Measurements from ENCODE around the gene TNPO1. TPM values are rescaled to one million over a fixed set of nuclear protein-coding genes. Genes with fewer than 3 reads are reported as not detected.

Gene TNPO1
- total RNA-seq, 1 donor, result 412 TPM

- H3K4me3 ChIP-seq (ENCODE audit: low read depth, low read length), result peak overlapping the region; percentile 88
- TF ChIP-seq CTCF (IDR thresholded peaks at IDR 0.05; ENCODE audit: insufficient read depth, low read depth, low read length), result no peak
Observed at GRCh38 chr5:72817076-72817481, 618 bp downstream of the TNPO1 start.

DNA sequence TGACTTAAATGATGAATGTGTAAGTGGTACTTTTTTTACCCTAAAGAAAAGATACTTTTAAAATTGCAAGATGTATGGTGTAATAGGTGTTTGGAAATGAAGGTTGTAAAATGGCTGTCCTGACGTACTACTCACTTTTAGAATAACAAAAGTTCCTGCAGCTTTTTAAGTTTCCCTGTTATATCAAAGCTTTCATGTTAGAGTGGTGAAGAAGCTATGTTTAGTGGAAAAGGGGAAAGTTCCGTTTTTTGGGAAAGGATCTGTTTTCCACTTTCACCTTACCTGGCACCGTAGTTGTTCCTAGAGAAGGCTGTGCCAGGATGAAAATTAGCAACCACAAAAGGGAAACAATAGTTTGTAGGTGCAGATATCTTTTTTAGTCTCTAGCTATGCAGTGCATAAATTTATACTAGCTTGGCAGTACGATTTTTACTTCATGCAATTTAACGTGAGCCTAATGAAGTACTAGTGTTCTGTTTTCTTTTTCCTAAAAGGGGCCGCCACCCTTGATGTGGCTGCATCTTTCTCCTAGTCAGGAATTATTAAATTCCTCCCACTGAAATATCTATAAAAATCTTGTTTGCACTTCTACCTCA lies 1.3 kb downstream of the TNPO1 start:
- no peak for TF ChIP-seq CTCF (IDR thresholded peaks at IDR 0.05; ENCODE audit: insufficient read depth, low read depth, low read length)
- H3K4me3 ChIP-seq (ENCODE audit: low read depth, low read length), result peak overlapping the region; percentile 88
- DNase-seq (ENCODE audit: low read depth), result peak; percentile 42

More at GRCh38 chr5:72817076-72817481, 618 bp downstream of the TNPO1 start:
- peak; percentile 72 for DNase-seq (ENCODE audit: low read depth)

DNA sequence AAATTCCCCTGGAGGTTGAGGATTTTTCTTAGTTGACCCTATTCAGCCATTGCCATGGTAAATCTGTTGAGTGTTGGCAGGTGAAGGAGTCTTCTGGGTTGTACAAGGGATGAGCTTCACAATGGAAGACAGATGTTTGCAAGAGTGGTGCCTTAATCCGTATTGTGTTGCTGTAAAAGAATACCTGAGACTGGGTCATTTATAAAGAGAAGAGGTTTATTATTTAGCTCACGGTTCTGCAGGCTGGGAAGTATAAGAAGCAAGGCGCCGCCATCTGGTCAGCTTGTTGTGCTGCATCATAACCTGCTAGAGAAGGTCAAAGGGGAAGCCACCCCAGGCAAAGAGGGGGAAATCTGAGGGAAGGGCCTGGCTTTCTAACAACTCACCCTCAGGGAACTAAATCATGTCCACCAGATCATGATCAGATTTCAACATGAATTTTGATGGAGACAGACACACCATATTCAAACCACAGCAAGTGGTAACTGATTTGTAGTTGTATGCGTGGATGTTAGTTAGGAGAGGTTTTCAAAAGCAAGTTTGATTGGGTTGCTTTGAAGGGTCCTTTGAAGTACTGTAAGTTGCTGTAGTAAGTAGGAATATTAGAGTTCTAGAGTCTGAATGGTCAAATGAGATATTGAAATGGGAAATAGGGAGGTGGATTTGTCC lies 2.5 kb downstream of the TNPO1 start:
- peak; percentile 71 for DNase-seq (ENCODE audit: low read depth)
- TF ChIP-seq CTCF (IDR thresholded peaks at IDR 0.05; ENCODE audit: insufficient read depth, low read depth, low read length), result peak; percentile 79
- H3K4me3 ChIP-seq (ENCODE audit: low read depth, low read length), result peak overlapping the region; percentile 88

- TF ChIP-seq CTCF (IDR thresholded peaks at IDR 0.05; ENCODE audit: insufficient read depth, low read depth, low read length), result no peak
- DNase-seq (ENCODE audit: low read depth), result no peak
- peak overlapping the region; percentile 7 for H3K4me3 ChIP-seq (ENCODE audit: low read depth, low read length)
Observed at GRCh38 chr5:72821776-72822175, 5.3 kb downstream of the TNPO1 start.

GRCh38 chr5:72822944-72823343 lies 6.5 kb downstream of the TNPO1 start:
- no peak for TF ChIP-seq CTCF (IDR thresholded peaks at IDR 0.05; ENCODE audit: insufficient read depth, low read depth, low read length)
- H3K4me3 ChIP-seq (ENCODE audit: low read depth, low read length), result no peak overlapping the region
- DNase-seq (ENCODE audit: low read depth), result no peak

DNA sequence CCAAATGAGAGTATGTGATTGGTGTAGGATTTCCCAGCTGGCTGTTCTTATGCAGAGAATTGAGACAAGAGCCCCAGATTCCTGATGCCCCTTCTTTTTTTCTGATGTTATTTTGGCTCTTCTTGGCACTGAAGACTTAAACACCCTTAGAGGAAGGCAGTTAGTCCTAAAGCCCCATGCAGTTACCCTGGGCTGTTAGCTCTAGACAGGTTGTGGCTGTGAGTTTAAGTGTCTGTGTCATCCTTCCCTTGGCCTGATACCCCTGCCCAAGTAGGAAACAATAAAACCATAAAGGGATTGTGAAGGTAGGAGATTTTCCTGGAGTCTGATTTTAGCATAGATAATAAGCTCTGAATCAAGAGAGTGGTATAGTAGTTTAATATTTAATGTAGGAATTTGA lies 13.2 kb downstream of the TNPO1 start:
- no peak for TF ChIP-seq CTCF (IDR thresholded peaks at IDR 0.05; ENCODE audit: insufficient read depth, low read depth, low read length)
- no peak for DNase-seq (ENCODE audit: low read depth)
- H3K4me3 ChIP-seq (ENCODE audit: low read depth, low read length), result no peak overlapping the region
